Sigmoid colon (tissue), 7 donors: Measurements from ENCODE around the gene TRIM44. TPM values are rescaled to one million over a fixed set of nuclear protein-coding genes. Genes with fewer than 3 reads are reported as not detected.

Experiments
- DNase-seq: peaks from one replicate; pipeline ENCODE4 v3.0.0-alpha.2; 2019
- H3K27ac ChIP-seq, 4 donors: fragments of 200-600 bp; sonication (generic); one replicate each; pipeline ENCODE4 v1.5.1; 2016 to 2019; ENCODE audit warnings: mild to moderate bottlenecking in 1 of 4
- H3K27me3 ChIP-seq, 3 donors: fragments of 200-600 bp; sonication (generic); one replicate each; pipeline ENCODE4 v1.5.1; 2019; ENCODE audit warnings: mild to moderate bottlenecking in 1 of 3
- H3K36me3 ChIP-seq, 4 donors: fragments of 200-600 bp; sonication (generic); one replicate each; pipeline ENCODE4 v1.5.1; 2016 to 2019
- H3K4me1 ChIP-seq, 4 donors: fragments of 200-600 bp; sonication (generic); one replicate each; pipeline ENCODE4 v1.5.1; 2017 to 2019
- H3K4me3 ChIP-seq, 4 donors: fragments of 200-600 bp; sonication (generic); one replicate each; pipeline ENCODE4 v1.5.1; 2017 to 2019; ENCODE audit warnings: mild to moderate bottlenecking in 2 of 4, moderate library complexity in 1 of 4
- H3K9me3 ChIP-seq, 4 donors: fragments of 200-600 bp in 3 of 4; sonication (generic) in 3 of 4; one replicate each; pipeline versions ENCODE4 v1.5.1 to v1.6.1; 2013 to 2019
- EP300 ChIP-seq, 4 donors: sonication (generic); formaldehyde crosslinking; IDR thresholded peaks; one replicate each; pipeline ENCODE4 v1.6.1; 2017; ENCODE audit warnings: antibody characterized with exemption in 4 of 4
- POLR2A ChIP-seq, 2 donors: fragments of 450-650 bp; IDR thresholded peaks; one replicate each; pipeline ENCODE4 v1.6.1; 2016; ENCODE audit warnings: antibody characterized with exemption in 2 of 2, mild to moderate bottlenecking in 2 of 2, moderate library complexity in 2 of 2
- POLR2AphosphoS5 ChIP-seq, 4 donors: sonication (generic); formaldehyde crosslinking; IDR thresholded peaks; one replicate each; pipeline ENCODE4 v1.6.1; 2017; ENCODE audit warnings: antibody characterized with exemption in 4 of 4
- WGBS, 2 donors: extraction: QIAGEN DNeasy Blood & Tissue Kit; methylation state at CpG; one replicate each; pipeline ENCODE4 v1.1.7; 2013; 5-methylcytosine and 5-hydroxymethylcytosine counted together
- intact Hi-C: fragments of 100-400 bp; cut with DNase I; formaldehyde crosslinking; loops from one replicate; pipeline ENCODE4 v1.15.1; 2023
- polyA plus RNA-seq, 3 donors: library from polyadenylated mRNA; stranded (reverse); fragments of 200-250 nt; gene quantifications; one replicate each; pipeline ENCODE4 v1.2.3, GENCODE V29; 2013
- total RNA-seq, 4 donors: library from RNA; depleted of rRNA; stranded (reverse); fragments of >200 nt; gene quantifications; one replicate each; pipeline ENCODE4 v1.1.0, GENCODE V29; 2016
- TF ChIP-seq, protein P1 (sequence below), 4 experiments: fragments of 450-650 bp in 3 of 4; fragments of 200-600 bp in 1 of 4; IDR thresholded peaks; one replicate each; pipeline ENCODE4 v1.5.1; 2016 to 2019; ENCODE audit warnings: antibody characterized with exemption in 4 of 4, mild to moderate bottlenecking in 3 of 4, moderate library complexity in 2 of 4
- donor health status: healthy with polysubstance abuse.
- donor health status: Bipolar disorder and iron deficiency.
- donor health status: healthy.

Gene TRIM44
- total and polyA plus RNA-seq, 7 donors, result 8.4 to 97.2 (median 23.0) TPM

GRCh38 chr11:35702126-35702525 is 39.6 kb downstream of the TRIM44 start:
- no peak overlapping the region for H3K27ac ChIP-seq
- no peak for DNase-seq
- intact Hi-C loops, result no loop called here
- no peaks in the 10 kb centered on the region for H3K27me3 ChIP-seq
- TF ChIP-seq, protein P1, sequence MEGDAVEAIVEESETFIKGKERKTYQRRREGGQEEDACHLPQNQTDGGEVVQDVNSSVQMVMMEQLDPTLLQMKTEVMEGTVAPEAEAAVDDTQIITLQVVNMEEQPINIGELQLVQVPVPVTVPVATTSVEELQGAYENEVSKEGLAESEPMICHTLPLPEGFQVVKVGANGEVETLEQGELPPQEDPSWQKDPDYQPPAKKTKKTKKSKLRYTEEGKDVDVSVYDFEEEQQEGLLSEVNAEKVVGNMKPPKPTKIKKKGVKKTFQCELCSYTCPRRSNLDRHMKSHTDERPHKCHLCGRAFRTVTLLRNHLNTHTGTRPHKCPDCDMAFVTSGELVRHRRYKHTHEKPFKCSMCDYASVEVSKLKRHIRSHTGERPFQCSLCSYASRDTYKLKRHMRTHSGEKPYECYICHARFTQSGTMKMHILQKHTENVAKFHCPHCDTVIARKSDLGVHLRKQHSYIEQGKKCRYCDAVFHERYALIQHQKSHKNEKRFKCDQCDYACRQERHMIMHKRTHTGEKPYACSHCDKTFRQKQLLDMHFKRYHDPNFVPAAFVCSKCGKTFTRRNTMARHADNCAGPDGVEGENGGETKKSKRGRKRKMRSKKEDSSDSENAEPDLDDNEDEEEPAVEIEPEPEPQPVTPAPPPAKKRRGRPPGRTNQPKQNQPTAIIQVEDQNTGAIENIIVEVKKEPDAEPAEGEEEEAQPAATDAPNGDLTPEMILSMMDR (IDR thresholded peaks at IDR 0.05), result no peak
- TF ChIP-seq POLR2A (IDR thresholded peaks at IDR 0.05), result no peak
- no peak for TF ChIP-seq EP300 (IDR thresholded peaks at IDR 0.05)
- TF ChIP-seq POLR2AphosphoS5 (IDR thresholded peaks at IDR 0.05), result no peak
- H3K4me3 ChIP-seq, result no peak overlapping the region
- H3K9me3 ChIP-seq, result no peaks in the 10 kb centered on the region
- H3K4me1 ChIP-seq, result no peaks in the 10 kb centered on the region
- no peaks in the 10 kb centered on the region for H3K36me3 ChIP-seq
- 98 to 99% methylated on average over 15 of the region's 15 CpGs for WGBS, 2 donors

GRCh38 chr11:35709376-35709775 is 46.8 kb downstream of the TRIM44 start:
- no peak for DNase-seq
- H3K27me3 ChIP-seq, result no peaks in the 10 kb centered on the region
- no peak overlapping the region for H3K27ac ChIP-seq
- no peaks in the 10 kb centered on the region for H3K36me3 ChIP-seq
- H3K4me1 ChIP-seq, result peaks cover 0 to 14% (median 0%) of the 10 kb centered on the region in 4 donors
- 86 to 88% methylated on average over 3 of the region's 3 CpGs for WGBS, 2 donors
- H3K9me3 ChIP-seq, result no peaks in the 10 kb centered on the region
- no peak overlapping the region for H3K4me3 ChIP-seq
- intact Hi-C loops, result no loop called here
- TF ChIP-seq POLR2A (IDR thresholded peaks at IDR 0.05), result no peak
- no peak for TF ChIP-seq EP300 (IDR thresholded peaks at IDR 0.05)
- TF ChIP-seq, protein P1 (IDR thresholded peaks at IDR 0.05), result no peak
- no peak for TF ChIP-seq POLR2AphosphoS5 (IDR thresholded peaks at IDR 0.05)

DNA sequence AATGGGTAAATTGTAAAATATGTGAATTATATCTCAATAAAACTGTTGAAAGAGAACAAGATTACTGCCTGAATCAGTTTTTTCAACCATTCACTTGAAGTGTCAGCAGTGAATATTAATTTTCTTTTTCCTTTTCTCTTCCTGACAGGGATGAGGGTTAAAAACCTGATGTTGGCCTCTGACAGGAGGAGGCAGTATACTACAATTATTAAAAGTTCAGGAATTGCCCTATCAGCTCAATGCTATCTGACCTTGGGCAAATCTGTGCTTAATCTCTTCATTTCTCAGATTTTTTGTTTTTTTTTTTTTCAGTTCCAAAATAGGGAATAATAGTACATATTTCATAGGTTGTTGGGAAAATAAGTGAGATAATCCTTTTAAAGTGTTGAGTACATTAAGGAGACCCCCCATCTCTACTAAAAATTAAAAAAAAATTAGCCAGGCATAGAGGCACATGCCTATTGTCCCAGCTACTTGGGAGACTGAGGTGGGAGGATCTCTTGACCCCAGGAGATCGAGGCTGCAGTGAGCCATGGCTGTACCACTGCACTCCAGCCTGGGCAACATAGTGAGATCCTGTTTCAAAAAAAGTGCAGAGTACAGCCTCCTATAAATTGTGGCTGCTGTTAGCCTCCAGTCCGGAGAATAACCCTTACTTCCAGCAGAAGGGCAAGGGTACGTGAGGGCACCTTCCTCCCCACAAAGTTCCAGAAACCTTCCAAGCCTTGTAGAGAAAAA is 48.8 kb downstream of the TRIM44 start:
- peaks cover 0 to 18% (median 0%) of the 10 kb centered on the region in 4 donors for H3K4me1 ChIP-seq
- no peak overlapping the region for H3K27ac ChIP-seq
- WGBS, 2 donors, result 97% methylated on average over 3 of the region's 3 CpGs
- H3K9me3 ChIP-seq, result no peaks in the 10 kb centered on the region
- no peaks in the 10 kb centered on the region for H3K27me3 ChIP-seq
- DNase-seq, result no peak
- intact Hi-C loops, result no loop called here
- TF ChIP-seq EP300 (IDR thresholded peaks at IDR 0.05) (no peak), POLR2AphosphoS5 (IDR thresholded peaks at IDR 0.05) (no peak), POLR2A (IDR thresholded peaks at IDR 0.05) (no peak)
- TF ChIP-seq, protein P1 (IDR thresholded peaks at IDR 0.05), result no peak
- H3K36me3 ChIP-seq, result no peaks in the 10 kb centered on the region
- no peak overlapping the region for H3K4me3 ChIP-seq

- TF ChIP-seq POLR2AphosphoS5 (IDR thresholded peaks at IDR 0.05), result no peak
- TF ChIP-seq EP300 (IDR thresholded peaks at IDR 0.05), result no peak
- no peak for TF ChIP-seq POLR2A (IDR thresholded peaks at IDR 0.05)
- TF ChIP-seq, protein P1 (IDR thresholded peaks at IDR 0.05), result no peak
- Histone ChIP-seq H3K9me3 (no peaks in the 10 kb centered on the region), H3K4me1 (peaks cover 0 to 24% (median 0%) of the 10 kb centered on the region in 4 donors), H3K27me3 (no peaks in the 10 kb centered on the region), H3K36me3 (no peaks in the 10 kb centered on the region), H3K4me3 (no peak overlapping the region), H3K27ac (no peak overlapping the region)
- DNase-seq, result no peak
- intact Hi-C loops, result no loop called here
Measured at GRCh38 chr11:35711924-35712323, 49.3 kb downstream of the TRIM44 start.

- 86% methylated on average over 3 of the region's 3 CpGs for WGBS, 2 donors
- Histone ChIP-seq H3K4me1 (peaks cover 0 to 28% (median 0%) of the 10 kb centered on the region in 4 donors), H3K27me3 (no peaks in the 10 kb centered on the region), H3K36me3 (no peaks in the 10 kb centered on the region), H3K4me3 (no peak overlapping the region), H3K27ac (no peak overlapping the region), H3K9me3 (no peaks in the 10 kb centered on the region)
- intact Hi-C loops, result no loop called here
- TF ChIP-seq POLR2AphosphoS5 (IDR thresholded peaks at IDR 0.05) (no peak), EP300 (IDR thresholded peaks at IDR 0.05) (no peak), POLR2A (IDR thresholded peaks at IDR 0.05) (no peak)
- TF ChIP-seq, protein P1 (IDR thresholded peaks at IDR 0.05), result no peak
- no peak for DNase-seq
Measured at GRCh38 chr11:35712533-35712932, 50.0 kb downstream of the TRIM44 start.
